Spleen (tissue), 11 donors: ENCODE data around the gene CIB4. TPM values are rescaled to one million over a fixed set of nuclear protein-coding genes. Genes with fewer than 3 reads are reported as not detected.
A peak's percentile ranks its signal among the peaks of the same experiment; 100 is the strongest.

Source experiments
- DNase-seq: peaks from one replicate; pipeline ENCODE4 v3.0.0-alpha.2; 2020
- H3K27ac ChIP-seq, 8 donors: fragments of 200-600 bp; sonication (generic) in 7 of 8; 1 replicate in 4 of 8; 2 replicates in 4 of 8; pipeline versions ENCODE4 v1.5.0 to v1.8.0; 2016 to 2021; ENCODE audit warnings: inconsistent platforms in 4 of 8, mild to moderate bottlenecking in 4 of 8, moderate library complexity in 1 of 8
- H3K27me3 ChIP-seq, 7 donors: fragments of 200-600 bp; sonication (generic) in 6 of 7; replicated peaks in 1 of 7; 1 replicate in 4 of 7; 2 replicates in 3 of 7; pipeline versions ENCODE4 v1.5.0 to v1.8.0; 2016 to 2021; ENCODE audit warnings: inconsistent platforms in 3 of 7, mild to moderate bottlenecking in 1 of 7
- H3K36me3 ChIP-seq, 6 donors: fragments of 200-600 bp; sonication (generic) in 5 of 6; 1 replicate in 4 of 6; 2 replicates in 2 of 6; pipeline versions ENCODE4 v1.5.0 to v1.8.0; 2016 to 2021; ENCODE audit warnings: inconsistent platforms in 2 of 6
- H3K4me1 ChIP-seq, 6 donors: fragments of 200-600 bp; sonication (generic) in 5 of 6; 1 replicate in 3 of 6; 2 replicates in 3 of 6; pipeline versions ENCODE4 v1.5.0 to v1.8.0; 2016 to 2021; ENCODE audit warnings: inconsistent platforms in 3 of 6
- H3K4me3 ChIP-seq, 8 donors: fragments of 200-600 bp; sonication (generic) in 7 of 8; 1 replicate in 4 of 8; 2 replicates in 4 of 8; pipeline versions ENCODE4 v1.5.0 to v1.8.0; 2016 to 2021; ENCODE audit warnings: inconsistent platforms in 4 of 8, mild to moderate bottlenecking in 4 of 8, moderate library complexity in 2 of 8
- H3K9me3 ChIP-seq, 8 donors: fragments of 200-600 bp; sonication (generic) in 7 of 8; 1 replicate in 4 of 8; 2 replicates in 4 of 8; pipeline versions ENCODE4 v1.5.0 to v1.8.0; 2016 to 2021; ENCODE audit warnings: inconsistent platforms in 4 of 8
- CTCF ChIP-seq, 11 experiments: fragments of 200-600 bp in 7 of 11; fragments of 450-650 bp in 4 of 11; sonication (generic) in 4 of 11; IDR thresholded peaks in 8 of 11; conservative IDR thresholded peaks in 3 of 11; 1 replicate in 7 of 11; 2 replicates in 4 of 11; pipeline versions ENCODE4 v1.4.0 to v1.8.0; 2016 to 2021; ENCODE audit warnings: antibody characterized with exemption in 11 of 11, inconsistent platforms in 4 of 11, mild to moderate bottlenecking in 1 of 11
- POLR2A ChIP-seq, 3 donors: fragments of 450-650 bp; IDR thresholded peaks; one replicate each; pipeline ENCODE4 v1.5.1; 2017; ENCODE audit warnings: antibody characterized with exemption in 3 of 3, mild to moderate bottlenecking in 1 of 3
- POLR2AphosphoS5 ChIP-seq, 3 donors: sonication (generic); formaldehyde crosslinking; IDR thresholded peaks; one replicate each; pipeline ENCODE4 v1.5.1; 2017; ENCODE audit warnings: antibody characterized with exemption in 3 of 3
- WGBS, 5 donors: extraction: QIAGEN DNeasy Blood & Tissue Kit in 3 of 5; methylation state at CpG; one replicate each; pipeline versions ENCODE4 v1.1.5 to v1.1.7; 2013 to 2018; 5-methylcytosine and 5-hydroxymethylcytosine counted together
- intact Hi-C: fragments of 100-400 bp; cut with DNase I; formaldehyde crosslinking; loops from one replicate; pipeline ENCODE4 v1.15.0; 2023; ENCODE audit warnings: low total_unique reads
- polyA plus RNA-seq, 3 donors: library from polyadenylated mRNA; stranded (reverse); fragments of 200-250 nt; gene quantifications; one replicate each; pipeline ENCODE4 v1.2.1, GENCODE V29; 2013
- total RNA-seq, 7 donors: library from RNA; depleted of rRNA in 3 of 7; stranded (reverse); fragments of >200 nt in 3 of 7; fragmentation: NEBNext Ultra II Directional in 4 of 7; extraction: Animal tissue kit (Norgen Biotek cat#: 25700) in 4 of 7; gene quantifications; one replicate each; pipeline versions ENCODE4 v1.1.0 to v1.2.1, GENCODE V29; 2016 to 2021
- donor health status: healthy with polysubstance abuse.
- donor health status: DM: no; HTN: no; CAD: no; lungs with moderate emphysema.
- donor health status: DM: no; HTN: no; CAD: no.
- donor health status: Bipolar disorder and iron deficiency.
- donor health status: healthy.
- donor health status: DM: no; HTN: no; CAD: no.
- donor health status: DM: yes; HTN: yes; CAD: no.

CIB4 gene
- total and polyA plus RNA-seq, 10 donors, result not detected

GRCh38 chr2:26681656-26682055 lies 40.5 kb upstream of the CIB4 start:
- Histone ChIP-seq H3K27ac (no peak overlapping the region), H3K4me3 (no peak overlapping the region), H3K4me1 (no peaks in the 10 kb centered on the region), H3K9me3 (peaks cover 0 to 7% (median 1%) of the 10 kb centered on the region in 8 donors), H3K27me3 (peaks cover 0 to 42% (median 0%) of the 10 kb centered on the region in 7 donors), H3K36me3 (no peaks in the 10 kb centered on the region)
- peak; percentile 27 for DNase-seq
- intact Hi-C loops, result no loop called here
- WGBS, 5 donors, result 67 to 88% (median 77%) methylated on average over 1 to 3 of the region's 3 CpGs
- TF ChIP-seq POLR2AphosphoS5 (IDR thresholded peaks at IDR 0.05) (no peak), POLR2A (IDR thresholded peaks at IDR 0.05) (no peak), CTCF (IDR thresholded peaks at IDR 0.05 in 8 of 11, conservative IDR thresholded peaks at IDR 0.05 in 3 of 11) (no peak)

GRCh38 chr2:26679867-26680266 lies 38.7 kb upstream of the CIB4 start:
- DNase-seq, result peak; percentile 36
- no peak overlapping the region for H3K4me3 ChIP-seq
- no peaks in the 10 kb centered on the region for H3K36me3 ChIP-seq
- WGBS, 5 donors, result 52 to 58% (median 55%) methylated on average over 4 of the region's 4 CpGs
- no peak overlapping the region for H3K27ac ChIP-seq
- H3K9me3 ChIP-seq, result peaks cover 0 to 7% (median 1%) of the 10 kb centered on the region in 8 donors
- TF ChIP-seq POLR2AphosphoS5 (IDR thresholded peaks at IDR 0.05) (no peak), POLR2A (IDR thresholded peaks at IDR 0.05) (no peak), CTCF (IDR thresholded peaks at IDR 0.05 in 8 of 11, conservative IDR thresholded peaks at IDR 0.05 in 3 of 11) (no peak)
- peaks cover 0 to 26% (median 0%) of the 10 kb centered on the region in 7 donors for H3K27me3 ChIP-seq
- intact Hi-C loops, result no loop called here
- H3K4me1 ChIP-seq, result no peaks in the 10 kb centered on the region

- TF ChIP-seq POLR2A (IDR thresholded peaks at IDR 0.05) (no peak), CTCF (IDR thresholded peaks at IDR 0.05 in 8 of 11, conservative IDR thresholded peaks at IDR 0.05 in 3 of 11) (no peak), POLR2AphosphoS5 (IDR thresholded peaks at IDR 0.05) (no peak)
- intact Hi-C loops, result no loop called here
- no peak overlapping the region for H3K27ac ChIP-seq
- H3K9me3 ChIP-seq, result peaks cover 0 to 7% (median 1%) of the 10 kb centered on the region in 8 donors
- no peak overlapping the region for H3K4me3 ChIP-seq
- no peaks in the 10 kb centered on the region for H3K36me3 ChIP-seq
- H3K27me3 ChIP-seq, result peaks cover 0 to 10% (median 0%) of the 10 kb centered on the region in 7 donors
- 89 to 97% (median 94%) methylated on average over 4 of the region's 4 CpGs for whole genome bisulfite sequencing, 5 donors
- DNase-seq, result no peak
- H3K4me1 ChIP-seq, result no peaks in the 10 kb centered on the region
These were observed 36.9 kb upstream of the CIB4 start for GRCh38 chr2:26678035-26678434.

GRCh38 chr2:26675651-26676255 lies 34.6 kb upstream of the CIB4 start:
- no peaks in the 10 kb centered on the region for H3K4me1 ChIP-seq
- DNase-seq, result peak; percentile 43
- no peaks in the 10 kb centered on the region for H3K36me3 ChIP-seq
- no peak for TF ChIP-seq POLR2AphosphoS5 (IDR thresholded peaks at IDR 0.05)
- no peak for TF ChIP-seq CTCF (IDR thresholded peaks at IDR 0.05 in 8 of 11, conservative IDR thresholded peaks at IDR 0.05 in 3 of 11)
- no peak for TF ChIP-seq POLR2A (IDR thresholded peaks at IDR 0.05)
- 88 to 95% (median 93%) methylated on average over 4 to 6 of the region's 6 CpGs for WGBS, 5 donors
- H3K27me3 ChIP-seq, result peaks cover 0 to 18% (median 0%) of the 10 kb centered on the region in 7 donors
- no peak overlapping the region for H3K4me3 ChIP-seq
- intact Hi-C loops, result no loop called here
- H3K27ac ChIP-seq, result no peak overlapping the region
- H3K9me3 ChIP-seq, result peaks cover 0 to 7% (median 1%) of the 10 kb centered on the region in 8 donors
